ENCODE measurements around the gene ULBP1. TPM values are rescaled to one million over a fixed set of nuclear protein-coding genes. Genes with fewer than 3 reads are reported as not detected.
"Not testable (repeated sequence)": the region's sequence is repeated elsewhere in the genome, so short reads cannot be mapped to it uniquely, and the experiment has no call there.

The ULBP1 gene
- polyA plus RNA-seq, 1 donor (not counting 4 experiments of a cell fraction or from before 2014, with no cell fraction given): 2.2 TPM

GRCh38 chr6:149925253-149925973 lies 38.3 kb upstream of the ULBP1 start:
- dilution Hi-C loops (cut with MboI; ENCODE audit: extremely low pct_ligation_motif_present, low sequenced_read_pairs): no loop called here
- no peak for FAIRE-seq

GRCh38 chr6:149925974-149926777 lies 37.6 kb upstream of the ULBP1 start:
- Histone ChIP-seq H3K79me2 (ENCODE audit: control insufficient read depth, insufficient read depth, low read length) (no peaks in the 10 kb centered on the region), H2AFZ (ENCODE audit: control insufficient read depth, low read length) (peak overlapping the region; percentile 78), H4K20me1 (ENCODE audit: control insufficient read depth, extremely low read depth, insufficient read depth, low read length) (no peaks in the 10 kb centered on the region), H3K4me3 (ENCODE audit: control insufficient read depth in 2 of 3, extremely low read depth in 1 of 3, insufficient read depth in 2 of 3, low read depth in 1 of 3, low read length in 3 of 3) (peak overlapping the region; percentile 3 to 61 (median 23)), H3K4me1 (ENCODE audit: control insufficient read depth, extremely low read depth, insufficient read depth, low read length) (peaks cover 18% of the 10 kb centered on the region), H3K27ac (ENCODE audit: control insufficient read depth, insufficient read depth, low read length) (peak overlapping the region; percentile 22), H3K36me3 (ENCODE audit: control insufficient read depth in 2 of 2, extremely low read depth in 1 of 2, insufficient read depth in 2 of 2, low read length in 2 of 2) (no peaks in the 10 kb centered on the region), H3K9me1 (ENCODE audit: control insufficient read depth, extremely low read depth, insufficient read depth, low read length) (no peaks in the 10 kb centered on the region), H3K9ac (ENCODE audit: control insufficient read depth, extremely low read depth, insufficient read depth, low read length) (peak overlapping the region; percentile 65), H3K9me3 (ENCODE audit: control insufficient read depth, low read depth, low read length) (no peaks in the 10 kb centered on the region), H3K4me2 (ENCODE audit: control insufficient read depth, extremely low read depth, insufficient read depth, low read depth, low read length) (peak overlapping the region; percentile 81), H3K27me3 (ENCODE audit: control insufficient read depth, extremely low read depth, insufficient read depth, low read length) (peaks cover 10% of the 10 kb centered on the region)
- DNase-seq (ENCODE audit: low read depth, low spot score) (no peak), FAIRE-seq (peak; percentile 56)
- dilution Hi-C loops (cut with MboI; ENCODE audit: extremely low pct_ligation_motif_present, low sequenced_read_pairs): no loop called here
- TF ChIP-seq EZH2 (IDR thresholded peaks at IDR 0.05; ENCODE audit: low read length) (no peak), CTCF (optimal IDR thresholded peaks at IDR 0.05 in 1 of 3, IDR thresholded peaks at IDR 0.05 in 1 of 3, conservative IDR thresholded peaks at IDR 0.05 in 1 of 3; ENCODE audit: extremely low read depth in 1 of 3, insufficient read depth in 2 of 3, low read length in 3 of 3) (peak; percentile 80 to 94 (median 91))

More at GRCh38 chr6:149925253-149925973, 38.3 kb upstream of the ULBP1 start:
- H3K9me1 ChIP-seq (ENCODE audit: control insufficient read depth, extremely low read depth, insufficient read depth, low read length): no peaks in the 10 kb centered on the region
- H3K4me1 ChIP-seq (ENCODE audit: control insufficient read depth, extremely low read depth, insufficient read depth, low read length): peaks cover 18% of the 10 kb centered on the region
- H3K9me3 ChIP-seq (ENCODE audit: control insufficient read depth, low read depth, low read length): no peaks in the 10 kb centered on the region
- no peaks in the 10 kb centered on the region for H4K20me1 ChIP-seq (ENCODE audit: control insufficient read depth, extremely low read depth, insufficient read depth, low read length)
- peak overlapping the region; percentile 81 for H3K4me2 ChIP-seq (ENCODE audit: control insufficient read depth, extremely low read depth, insufficient read depth, low read depth, low read length)
- H2AFZ ChIP-seq (ENCODE audit: control insufficient read depth, low read length): peak overlapping the region; percentile 78
- H3K36me3 ChIP-seq (ENCODE audit: control insufficient read depth in 2 of 2, extremely low read depth in 1 of 2, insufficient read depth in 2 of 2, low read length in 2 of 2): no peaks in the 10 kb centered on the region
- peak overlapping the region; percentile 65 for H3K9ac ChIP-seq (ENCODE audit: control insufficient read depth, extremely low read depth, insufficient read depth, low read length)
- peak overlapping the region; percentile 3 to 61 (median 23) for H3K4me3 ChIP-seq (ENCODE audit: control insufficient read depth in 2 of 3, extremely low read depth in 1 of 3, insufficient read depth in 2 of 3, low read depth in 1 of 3, low read length in 3 of 3)
- H3K27ac ChIP-seq (ENCODE audit: control insufficient read depth, insufficient read depth, low read length): no peak overlapping the region
- H3K79me2 ChIP-seq (ENCODE audit: control insufficient read depth, insufficient read depth, low read length): no peaks in the 10 kb centered on the region
- peaks cover 10% of the 10 kb centered on the region for H3K27me3 ChIP-seq (ENCODE audit: control insufficient read depth, extremely low read depth, insufficient read depth, low read length)
- TF ChIP-seq CTCF (optimal IDR thresholded peaks at IDR 0.05 in 1 of 3, IDR thresholded peaks at IDR 0.05 in 1 of 3, conservative IDR thresholded peaks at IDR 0.05 in 1 of 3; ENCODE audit: extremely low read depth in 1 of 3, insufficient read depth in 2 of 3, low read length in 3 of 3) (no peak), EZH2 (IDR thresholded peaks at IDR 0.05; ENCODE audit: low read length) (no peak)
- no peak for DNase-seq (ENCODE audit: low read depth, low spot score)

GRCh38 chr6:149927025-149927424 lies 36.7 kb upstream of the ULBP1 start:
- peaks cover 18% of the 10 kb centered on the region for H3K4me1 ChIP-seq (ENCODE audit: control insufficient read depth, extremely low read depth, insufficient read depth, low read length)
- dilution Hi-C loops (cut with MboI; ENCODE audit: extremely low pct_ligation_motif_present, low sequenced_read_pairs); H3K9me1 ChIP-seq (ENCODE audit: control insufficient read depth, extremely low read depth, insufficient read depth, low read length): not testable (repeated sequence)

More at GRCh38 chr6:149927025-149927424, 36.7 kb upstream of the ULBP1 start:
- not testable (repeated sequence) for FAIRE-seq; DNase-seq (ENCODE audit: low read depth, low spot score); H3K4me2 ChIP-seq (ENCODE audit: control insufficient read depth, extremely low read depth, insufficient read depth, low read depth, low read length); H4K20me1 ChIP-seq (ENCODE audit: control insufficient read depth, extremely low read depth, insufficient read depth, low read length); H3K4me3 ChIP-seq (ENCODE audit: control insufficient read depth in 2 of 3, extremely low read depth in 1 of 3, insufficient read depth in 2 of 3, low read depth in 1 of 3, low read length in 3 of 3); H3K36me3 ChIP-seq (ENCODE audit: control insufficient read depth in 2 of 2, extremely low read depth in 1 of 2, insufficient read depth in 2 of 2, low read length in 2 of 2); H2AFZ ChIP-seq (ENCODE audit: control insufficient read depth, low read length); H3K9ac ChIP-seq (ENCODE audit: control insufficient read depth, extremely low read depth, insufficient read depth, low read length); H3K79me2 ChIP-seq (ENCODE audit: control insufficient read depth, insufficient read depth, low read length); H3K9me3 ChIP-seq (ENCODE audit: control insufficient read depth, low read depth, low read length); H3K27ac ChIP-seq (ENCODE audit: control insufficient read depth, insufficient read depth, low read length)
- peaks cover 10% of the 10 kb centered on the region for H3K27me3 ChIP-seq (ENCODE audit: control insufficient read depth, extremely low read depth, insufficient read depth, low read length)
